GM13976 (cell line): ENCODE results near the gene FBXL15.

Experiments used
- DNase-seq: peaks from one replicate; pipeline ENCODE4 v3.0.0; 2012; ENCODE audit warnings: low spot score
- in situ Hi-C: fragments of 300-500 bp; cut with MboI; formaldehyde crosslinking; loops from one replicate; pipeline ENCODE4 v1.12.0; 2022; ENCODE audit warnings: low sequenced_read_pairs, mixed read lengths, inconsistent platforms; ENCODE audit not compliant: unreplicated experiment
- TF ChIP-seq, protein P1 (sequence below): IDR thresholded peaks from 2 replicates; pipeline ENCODE4 v1.5.1; 2012; ENCODE audit warnings: borderline replicate concordance, mild to moderate bottlenecking; ENCODE audit not compliant: insufficient read depth; ENCODE audit errors: extremely low read depth, missing control alignments, control extremely low read depth

Gene FBXL15

DNA sequence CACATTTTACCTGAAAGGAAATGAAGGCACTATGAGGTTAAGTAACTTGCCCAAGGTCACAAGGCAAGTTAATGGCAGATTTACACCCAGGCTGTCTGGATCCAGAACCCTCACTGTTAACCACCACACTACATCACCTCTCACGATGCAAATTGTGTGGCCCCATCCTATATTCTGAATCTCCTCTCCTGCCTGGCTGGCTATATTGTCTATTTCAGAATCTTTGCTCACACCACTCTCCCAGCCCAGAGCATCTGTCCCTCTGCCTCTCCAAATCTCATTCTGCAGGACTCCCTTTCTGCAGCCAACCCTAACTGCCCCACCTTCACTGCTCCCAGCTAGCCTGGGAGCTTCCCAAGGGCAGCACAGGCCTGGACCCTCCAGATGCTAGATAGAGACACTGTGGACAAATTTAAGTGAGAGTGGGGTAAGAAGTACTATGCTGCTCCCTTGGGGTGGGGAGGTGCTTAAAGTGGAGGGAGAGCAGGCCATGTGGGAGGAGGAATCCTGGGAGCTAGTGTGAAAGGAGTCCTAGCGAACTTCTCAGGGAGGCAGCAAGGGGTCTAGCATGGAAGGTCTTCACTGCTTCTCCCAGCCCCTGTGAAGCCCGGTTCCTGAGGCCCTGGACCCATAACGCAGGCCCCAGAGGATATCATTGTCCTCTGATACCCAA, 11.0 kb downstream of the FBXL15 start:
- TF ChIP-seq, protein P1, sequence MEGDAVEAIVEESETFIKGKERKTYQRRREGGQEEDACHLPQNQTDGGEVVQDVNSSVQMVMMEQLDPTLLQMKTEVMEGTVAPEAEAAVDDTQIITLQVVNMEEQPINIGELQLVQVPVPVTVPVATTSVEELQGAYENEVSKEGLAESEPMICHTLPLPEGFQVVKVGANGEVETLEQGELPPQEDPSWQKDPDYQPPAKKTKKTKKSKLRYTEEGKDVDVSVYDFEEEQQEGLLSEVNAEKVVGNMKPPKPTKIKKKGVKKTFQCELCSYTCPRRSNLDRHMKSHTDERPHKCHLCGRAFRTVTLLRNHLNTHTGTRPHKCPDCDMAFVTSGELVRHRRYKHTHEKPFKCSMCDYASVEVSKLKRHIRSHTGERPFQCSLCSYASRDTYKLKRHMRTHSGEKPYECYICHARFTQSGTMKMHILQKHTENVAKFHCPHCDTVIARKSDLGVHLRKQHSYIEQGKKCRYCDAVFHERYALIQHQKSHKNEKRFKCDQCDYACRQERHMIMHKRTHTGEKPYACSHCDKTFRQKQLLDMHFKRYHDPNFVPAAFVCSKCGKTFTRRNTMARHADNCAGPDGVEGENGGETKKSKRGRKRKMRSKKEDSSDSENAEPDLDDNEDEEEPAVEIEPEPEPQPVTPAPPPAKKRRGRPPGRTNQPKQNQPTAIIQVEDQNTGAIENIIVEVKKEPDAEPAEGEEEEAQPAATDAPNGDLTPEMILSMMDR, result no peak
- DNase-seq, result no peak
- in situ Hi-C loops, result no loop called here

GRCh38 chr10:102432162-102432950, 11.7 kb downstream of the FBXL15 start, which contains the start of gene CUEDC2:
Gene CUEDC2, minus strand, starts transcription at chr10:102432574. Its CDS starts 7,386 bp downstream, at chr10:102425188.
- TF ChIP-seq, protein P1, result no peak
- in situ Hi-C loops, result no loop called here
- DNase-seq, result peak; percentile 95

DNA sequence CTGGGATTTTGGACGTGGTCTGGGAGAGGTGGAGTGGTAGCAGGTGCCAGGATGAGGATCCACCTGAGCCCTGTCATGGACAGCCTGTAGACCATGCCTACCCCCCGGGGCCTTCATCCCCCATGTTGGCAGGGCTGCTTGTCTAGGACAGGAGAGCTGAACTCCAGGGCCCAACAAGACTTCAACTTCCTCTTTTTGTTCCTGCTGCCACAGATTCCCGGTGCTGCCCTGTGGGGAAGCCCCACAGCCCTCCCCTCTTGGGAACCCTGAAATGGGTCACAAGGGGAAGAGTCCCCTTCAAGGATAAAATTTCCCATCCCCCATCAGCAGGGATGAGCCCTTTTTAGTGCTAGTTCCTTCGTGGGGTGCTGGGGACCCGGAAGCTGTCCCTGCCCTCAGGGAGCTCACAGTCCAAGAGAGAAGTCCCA, 13.0 kb downstream of the FBXL15 start:
- in situ Hi-C loops, result no loop called here
- DNase-seq, result no peak
- TF ChIP-seq, protein P1, result no peak

- TF ChIP-seq, protein P1, result no peak
- in situ Hi-C loops, result no loop called here
- DNase-seq, result no peak
These were observed 13.9 kb downstream of the FBXL15 start for GRCh38 chr10:102434394-102435132.

- no peak for DNase-seq
- in situ Hi-C loops, result no loop called here
- TF ChIP-seq, protein P1, result no peak
These were observed 14.5 kb downstream of the FBXL15 start for GRCh38 chr10:102435133-102435497.

GRCh38 chr10:102435529-102436233, 15.0 kb downstream of the FBXL15 start:
- in situ Hi-C loops, result no loop called here
- DNase-seq, result peak; percentile 71

More at GRCh38 chr10:102435529-102436233, 15.0 kb downstream of the FBXL15 start:
- TF ChIP-seq, protein P1, result no peak
